ENCODE results near the gene SNTA1. TPM values are rescaled to one million over a fixed set of nuclear protein-coding genes. Genes with fewer than 3 reads are reported as not detected.

SNTA1 gene
- total and polyA plus RNA-seq, 2 of the 13 experiments (the other 11 are each of a cell fraction or from before 2014, with no cell fraction given): 16.4 to 18.3 TPM

GRCh38 chr20:33373735-33374605 is 69.6 kb downstream of the SNTA1 start (continued):
- TF ChIP-seq ZNF776 (CRISPR knock-in tag; IDR thresholded peaks at IDR 0.05): no peak
- no peak for TF ChIP-seq ZNF839 (CRISPR knock-in tag; IDR thresholded peaks at IDR 0.05; ENCODE audit: borderline replicate concordance)
- TF ChIP-seq ZNF790 (CRISPR knock-in tag; IDR thresholded peaks at IDR 0.05; ENCODE audit: borderline replicate concordance): 0 out of 2 replicates have a peak, but pooled peaks have one; percentile 41
- no peak for TF ChIP-seq ZZZ3 (CRISPR knock-in tag; IDR thresholded peaks at IDR 0.05; ENCODE audit: borderline replicate concordance)
- TF ChIP-seq ERF (CRISPR knock-in tag; IDR thresholded peaks at IDR 0.05): peak; percentile 98
- TF ChIP-seq ZNF138 (CRISPR knock-in tag; IDR thresholded peaks at IDR 0.05; ENCODE audit: low read depth): no peak
- TF ChIP-seq TSC22D2 (CRISPR knock-in tag; IDR thresholded peaks at IDR 0.05; ENCODE audit: borderline replicate concordance): peak; percentile 91; the same call in 1 of the 2 replicates
- peak; percentile 92 for TF ChIP-seq SMYD3 (CRISPR knock-in tag; IDR thresholded peaks at IDR 0.05)
- no peak; the same call in 1 of the 2 replicates for TF ChIP-seq ZNF547 (CRISPR knock-in tag; IDR thresholded peaks at IDR 0.05)
- 0 out of 2 replicates have a peak, but pooled peaks have one; percentile 57 for TF ChIP-seq ZNF639 (CRISPR knock-in tag; conservative IDR thresholded peaks at IDR 0.05)
- TF ChIP-seq ZBTB38 (CRISPR knock-in tag; IDR thresholded peaks at IDR 0.05): peak; percentile 79
- no peak for TF ChIP-seq ZNF256 (CRISPR knock-in tag; conservative IDR thresholded peaks at IDR 0.05)
- no peak for TF ChIP-seq PREB (CRISPR knock-in tag; IDR thresholded peaks at IDR 0.05)
- TF ChIP-seq ISX (CRISPR knock-in tag; conservative IDR thresholded peaks at IDR 0.05): no peak
- peak; percentile 82; the same call in 1 of the 2 replicates for TF ChIP-seq ARNT2 (CRISPR knock-in tag; IDR thresholded peaks at IDR 0.05; ENCODE audit: low read depth)
- no peak; the same call in 1 of the 2 replicates for TF ChIP-seq ZNF556 (CRISPR knock-in tag; IDR thresholded peaks at IDR 0.05; ENCODE audit: borderline replicate concordance)
- peak; percentile 90 for TF ChIP-seq CSRNP1 (CRISPR knock-in tag; IDR thresholded peaks at IDR 0.05)
- TF ChIP-seq ZNF792 (CRISPR knock-in tag; IDR thresholded peaks at IDR 0.05): peak; percentile 98
- TF ChIP-seq FOXK1 (CRISPR knock-in tag; IDR thresholded peaks at IDR 0.05; ENCODE audit: borderline replicate concordance, low read depth): peak; percentile 99
- TF ChIP-seq ZNF234 (CRISPR knock-in tag; conservative IDR thresholded peaks at IDR 0.05): no peak
- no peak for TF ChIP-seq ZNF30 (CRISPR knock-in tag; IDR thresholded peaks at IDR 0.05)
- TF ChIP-seq ATF4 (CRISPR knock-in tag; IDR thresholded peaks at IDR 0.05): peak in 1 of 2 experiments; percentile 97; a peak in 2 of 4 replicates
- peak; percentile 82 for TF ChIP-seq TCF7 (IDR thresholded peaks at IDR 0.05; ENCODE audit: low read depth)
- 0 out of 2 replicates have a peak, but pooled peaks have one; percentile 79 for TF ChIP-seq ZNF414 (CRISPR knock-in tag; IDR thresholded peaks at IDR 0.05)
